ENCODE results near the gene RAD51D.

GRCh38 chr17:35121315-35121714 lies 1.7 kb upstream of the RAD51D start, which contains the start of gene FNDC8:
- TF ChIP-seq CTCF (IDR thresholded peaks at IDR 0.05) (no peak), POLR2AphosphoS5 (IDR thresholded peaks at IDR 0.05) (no peak), POLR2A (IDR thresholded peaks at IDR 0.05; ENCODE audit: low read depth) (no peak), EP300 (IDR thresholded peaks at IDR 0.05) (no peak)
